ENCODE data around the gene RANBP1. TPM values are rescaled to one million over a fixed set of nuclear protein-coding genes. Genes with fewer than 3 reads are reported as not detected.

The RANBP1 gene
- total RNA-seq = 303 and 588 TPM in 2 replicates

GRCh38 chr22:20115691-20116375, at the start of gene RANBP1:
RANBP1 (plus strand) TSS chr22:20116104; CDS start chr22:20116185, 81 bp downstream.

GRCh38 chr22:20079745-20080444, 36.0 kb upstream of the RANBP1 start, which contains the start of gene DGCR8:
DGCR8 (plus strand) TSS chr22:20080241; CDS start chr22:20085964, 5,723 bp downstream.

GRCh38 chr22:20116951-20117632, 1.2 kb downstream of the RANBP1 start, which contains the start of gene TRMT2A:
TRMT2A (minus strand) TSS chr22:20117226; CDS start chr22:20116906, 320 bp downstream.

GRCh38 chr22:20131597-20131858, 15.6 kb downstream of the RANBP1 start, which contains the start of gene ZDHHC8:
ZDHHC8 (plus strand) TSS chr22:20131804; CDS start chr22:20131948, 144 bp downstream.

GRCh38 chr22:20150381-20151275, 34.7 kb downstream of the RANBP1 start, which contains the start of gene CCDC188:
CCDC188 (minus strand) TSS chr22:20151055; CDS start chr22:20150986, 69 bp downstream.

Other genes with a start within 250 kb of the RANBP1 start
- 210 and 308 TPM in 2 replicates for gene COMT, start 174.3 kb upstream of the RANBP1 start, total RNA-seq
- 23.4 and 25.9 TPM in 2 replicates for gene TXNRD2, start 174.3 kb upstream of the RANBP1 start, total RNA-seq
- gene ARVCF, start 99.3 kb upstream of the RANBP1 start, total RNA-seq = 12.4 and 30.0 TPM in 2 replicates
- 56.7 and 62.5 TPM in 2 replicates for gene TANGO2, start 95.0 kb upstream of the RANBP1 start, total RNA-seq
- 26.5 and 32.9 TPM in 2 replicates for gene DGCR8, start 35.9 kb upstream of the RANBP1 start, total RNA-seq
- 45.2 and 45.3 TPM in 2 replicates for gene TRMT2A, start 1.1 kb downstream of the RANBP1 start, total RNA-seq
- 7.1 and 7.6 TPM in 2 replicates for gene ZDHHC8, start 15.7 kb downstream of the RANBP1 start, total RNA-seq
- gene CCDC188, start 35.0 kb downstream of the RANBP1 start, total RNA-seq = 1.5 and 2.3 TPM in 2 replicates
- 0.77 and 1.00 TPM in 2 replicates for gene RTN4R, start 152.2 kb downstream of the RANBP1 start, total RNA-seq
- gene DGCR6L, start 204.0 kb downstream of the RANBP1 start, total RNA-seq = 52.5 and 54.6 TPM in 2 replicates